GM19035 (cell line): ENCODE measurements around the gene RASGRF2.
"Not testable (repeated sequence)": the region's sequence is repeated elsewhere in the genome, so short reads cannot be mapped to it uniquely, and the experiment has no call there.

Experiments
- ATAC-seq: cut with Tn5 transposase; IDR thresholded peaks from one replicate; pipeline ENCODE4 v1.9.1; 2021; ENCODE audit not compliant: unreplicated experiment

The RASGRF2 gene

DNA sequence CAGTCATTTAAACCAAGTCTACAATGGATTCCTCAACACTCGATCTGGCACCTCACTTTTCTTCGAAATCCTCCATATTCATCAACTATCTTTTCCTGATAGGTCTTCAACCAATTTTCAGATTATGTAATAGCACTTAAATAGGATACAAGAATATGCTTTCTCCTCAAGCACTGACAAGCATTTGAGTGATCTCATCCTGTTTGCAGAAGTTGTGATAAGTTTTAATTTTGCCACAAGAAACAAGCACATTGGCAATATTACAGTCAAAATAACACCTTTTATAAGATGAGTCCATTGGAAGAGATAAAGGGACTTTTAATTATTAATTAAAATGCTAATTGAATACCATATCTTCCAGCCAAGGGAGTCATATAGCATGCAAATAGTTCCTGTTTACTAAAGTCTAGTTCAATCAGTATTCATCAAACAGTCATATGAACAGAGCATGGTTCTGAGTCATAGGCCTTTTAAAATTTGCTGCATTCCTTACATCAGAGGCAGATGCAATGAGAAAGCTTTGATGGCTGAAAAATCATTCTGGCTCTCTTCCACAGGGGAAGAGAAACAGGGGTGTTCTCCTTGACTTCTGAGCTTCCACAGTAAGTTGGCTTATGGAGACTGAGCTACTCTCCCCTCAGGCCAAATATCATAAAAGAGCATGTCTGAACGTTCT, 308.5 kb downstream of the RASGRF2 start:
- no peak for ATAC-seq

DNA sequence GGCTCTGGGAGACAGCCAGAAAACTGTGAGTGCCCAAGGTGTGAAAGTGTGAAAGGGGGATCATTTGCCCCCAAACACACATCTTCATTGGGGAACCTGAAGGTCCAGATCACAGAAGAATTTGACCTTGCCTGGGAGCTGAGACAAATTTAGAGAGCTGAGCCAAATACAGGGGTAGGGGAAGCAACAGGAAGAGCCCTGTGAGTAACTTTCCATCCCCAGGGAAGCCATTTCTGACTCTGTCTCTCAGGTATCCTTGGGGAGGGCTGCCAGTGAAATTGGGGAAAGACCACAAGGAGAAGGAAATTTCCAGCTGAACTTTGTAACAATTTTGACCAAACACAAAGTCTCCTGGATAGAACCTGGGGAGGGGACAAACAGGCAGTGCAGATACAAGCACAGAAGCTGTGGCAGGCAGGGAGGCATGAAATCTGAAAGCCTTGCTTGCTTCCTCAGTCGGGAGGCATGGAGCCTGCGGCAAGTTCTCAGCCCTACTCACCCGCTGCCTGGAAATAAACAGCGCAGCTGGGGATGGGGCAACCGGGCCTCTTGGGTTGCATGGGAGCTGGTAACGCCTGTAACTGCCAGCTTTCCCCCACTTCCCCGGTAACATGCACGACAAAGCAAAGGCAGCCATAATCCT, 309.7 kb downstream of the RASGRF2 start:
- no peak for ATAC-seq

DNA sequence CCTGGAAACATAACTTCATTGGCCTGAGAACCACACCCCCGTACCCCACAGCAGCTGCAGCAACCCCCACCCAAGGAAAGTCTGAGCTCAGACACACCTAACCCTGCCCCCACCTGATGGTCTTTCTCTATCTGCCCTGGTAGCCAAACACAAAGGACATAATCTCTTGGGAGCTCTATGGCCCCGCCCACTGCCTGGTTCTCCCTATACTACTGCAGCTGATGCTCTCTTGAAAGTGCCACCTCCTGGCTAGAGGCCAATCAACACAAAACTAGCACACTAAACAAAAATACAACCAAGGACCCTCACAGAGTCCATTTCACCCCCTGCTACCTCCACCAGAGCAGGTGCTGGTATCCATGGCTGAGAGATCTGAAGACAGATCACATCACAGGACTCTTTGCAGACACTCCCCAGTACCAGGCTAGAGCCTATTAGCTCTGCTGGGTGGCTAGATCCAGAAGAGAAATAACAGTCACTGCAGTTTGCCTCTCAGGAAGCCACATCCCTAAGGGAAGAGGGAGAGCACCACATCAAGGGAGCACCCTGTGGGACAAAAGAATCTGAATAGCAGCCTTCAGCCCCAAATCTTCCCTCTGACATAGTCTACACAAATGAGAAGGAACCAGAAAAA, 310.3 kb downstream of the RASGRF2 start:
- not testable (repeated sequence) for ATAC-seq
